Effector CD8-positive, alpha-beta T cell (primary cell): ENCODE data around the gene BRD9.
"Not testable (repeated sequence)": the region's sequence is repeated elsewhere in the genome, so short reads cannot be mapped to it uniquely, and the experiment has no call there.

Experiments
- DNase-seq: peaks from one replicate; lab custom pipeline; 2025; lab: John Stamatoyannopoulos, UW

BRD9 gene

DNA sequence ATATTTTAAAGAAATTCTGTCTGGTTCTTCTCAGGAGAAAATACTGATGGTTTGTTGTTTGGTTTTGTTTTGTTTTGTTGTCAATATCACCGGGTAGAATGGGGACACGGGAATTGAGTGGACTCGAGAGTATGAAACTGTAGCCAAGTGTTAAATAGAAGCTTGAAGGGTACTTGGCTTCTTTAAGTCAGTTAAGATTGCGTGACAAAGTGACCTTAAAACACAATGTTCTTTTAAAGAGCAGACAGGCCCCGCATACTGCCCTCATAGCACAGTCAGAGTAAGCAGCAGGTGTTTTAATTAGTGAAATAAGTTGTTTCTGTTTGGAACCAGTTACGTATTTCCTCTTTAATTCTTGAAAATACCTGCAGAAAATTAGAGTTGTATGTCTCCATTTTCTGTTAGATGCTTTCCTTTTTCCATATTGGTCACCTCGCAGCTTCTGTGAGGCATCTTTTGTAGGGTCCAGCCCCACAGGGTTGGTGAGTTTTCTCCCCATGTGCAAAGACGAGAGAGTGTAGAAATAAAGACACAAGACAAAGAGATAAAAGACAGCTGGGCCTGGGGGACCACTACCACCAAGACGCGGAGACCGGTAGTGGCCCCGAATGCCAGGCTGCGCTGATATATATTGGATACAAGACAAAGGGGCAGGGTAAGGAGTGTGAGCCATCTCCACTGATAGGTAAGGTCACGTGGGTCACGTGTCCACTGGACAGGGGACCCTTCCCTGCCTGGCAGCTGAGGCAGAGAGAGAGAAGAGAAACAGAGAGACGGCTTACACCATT is 9.7 kb upstream of the BRD9 start:
- no peak for DNase-seq

DNA sequence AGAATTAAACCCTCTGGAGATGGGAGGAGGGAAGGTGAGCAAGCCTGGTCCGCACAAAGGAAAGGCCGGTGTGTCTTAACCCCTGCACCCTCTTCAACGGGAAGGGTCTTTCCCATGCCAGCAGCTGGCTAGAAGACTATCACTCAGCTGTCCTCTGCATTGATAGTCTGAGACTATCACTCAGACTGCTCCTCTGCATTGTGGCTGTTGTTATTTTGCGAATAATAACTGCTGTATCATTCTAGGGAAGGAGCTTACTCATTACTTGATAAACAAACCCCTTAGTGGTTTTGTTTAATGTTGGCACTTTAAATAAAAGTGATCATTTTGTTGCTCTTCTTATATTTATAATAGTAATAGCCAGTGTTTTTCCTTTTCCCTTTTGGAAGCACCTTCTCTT is 8.2 kb upstream of the BRD9 start:
- no peak for DNase-seq

GRCh38 chr5:893711-894110 is 1.1 kb upstream of the BRD9 start:
- no peak for DNase-seq

GRCh38 chr5:893137-893506 is 521 bp upstream of the BRD9 start:
- no peak for DNase-seq

- DNase-seq = no peak
These were observed 686 bp downstream of the BRD9 start for GRCh38 chr5:891837-892393.

GRCh38 chr5:891117-891836 is 1.3 kb downstream of the BRD9 start:
- no peak for DNase-seq

DNA sequence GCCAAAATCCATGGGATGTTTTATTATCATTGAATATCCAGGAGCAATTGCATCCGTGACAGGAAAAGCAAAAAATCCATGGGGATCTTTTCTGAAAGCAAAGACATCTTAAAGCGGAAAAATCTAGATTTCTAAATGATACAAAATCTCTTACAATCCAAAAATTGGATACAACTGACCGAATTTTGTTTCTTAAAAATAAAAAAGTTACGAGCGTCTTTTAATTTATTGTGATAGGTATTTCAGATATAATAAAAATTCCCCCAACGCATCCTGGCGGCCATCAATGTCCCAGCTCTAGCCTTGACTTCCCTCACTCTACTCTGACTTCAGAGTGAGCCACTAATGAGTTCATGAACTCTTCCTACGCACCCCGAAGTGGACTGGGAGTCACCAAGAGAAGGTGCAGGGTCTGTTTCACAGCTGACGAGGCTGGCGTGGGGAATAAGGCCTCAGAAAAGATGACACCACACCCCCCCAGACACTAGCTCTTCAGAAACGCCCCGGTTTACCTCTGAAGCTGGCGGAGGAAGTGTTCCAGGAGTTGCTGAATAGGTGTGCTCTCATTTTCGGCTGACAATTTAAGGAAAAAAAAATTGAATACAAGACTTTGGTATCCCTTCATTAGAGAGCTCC is 3.4 kb downstream of the BRD9 start:
- DNase-seq = no peak

- no peak for DNase-seq
These were observed 4.0 kb downstream of the BRD9 start for GRCh38 chr5:888638-889035.

DNA sequence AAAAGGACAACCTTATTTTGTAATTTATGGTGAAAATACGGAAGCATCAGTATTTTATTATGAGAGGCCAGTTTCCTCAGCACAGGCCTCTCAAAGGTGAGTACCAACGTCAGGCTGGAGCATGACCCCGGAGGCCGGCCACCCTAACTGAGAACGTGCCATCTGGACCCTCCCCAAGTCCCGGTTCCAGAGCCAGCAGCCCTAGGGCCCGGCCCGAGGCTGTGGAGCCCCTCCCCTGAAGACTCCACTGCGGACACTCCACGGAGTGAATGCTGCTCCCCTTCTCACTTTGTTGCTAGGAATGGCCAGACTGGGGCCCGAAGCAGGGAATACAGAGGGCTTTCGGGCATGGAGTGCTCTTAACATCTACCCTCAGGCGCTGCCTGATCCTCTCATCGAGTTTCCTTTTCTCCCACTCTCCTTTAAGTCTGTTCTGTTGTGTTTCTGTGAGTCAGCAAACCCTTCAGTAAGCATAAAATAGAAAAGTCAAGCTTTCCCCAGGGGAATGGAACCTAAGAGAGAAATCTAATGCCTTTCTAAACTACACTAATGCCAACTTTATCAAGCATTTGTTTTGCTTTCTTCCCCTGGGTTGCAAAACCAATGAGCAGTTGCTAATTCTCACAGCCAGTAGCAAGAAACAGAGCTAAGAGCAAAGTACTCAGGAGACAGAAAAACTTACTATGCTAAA is 4.5 kb downstream of the BRD9 start:
- DNase-seq = no peak

- DNase-seq = no peak
These were observed 5.8 kb downstream of the BRD9 start for GRCh38 chr5:886716-887325.

DNA sequence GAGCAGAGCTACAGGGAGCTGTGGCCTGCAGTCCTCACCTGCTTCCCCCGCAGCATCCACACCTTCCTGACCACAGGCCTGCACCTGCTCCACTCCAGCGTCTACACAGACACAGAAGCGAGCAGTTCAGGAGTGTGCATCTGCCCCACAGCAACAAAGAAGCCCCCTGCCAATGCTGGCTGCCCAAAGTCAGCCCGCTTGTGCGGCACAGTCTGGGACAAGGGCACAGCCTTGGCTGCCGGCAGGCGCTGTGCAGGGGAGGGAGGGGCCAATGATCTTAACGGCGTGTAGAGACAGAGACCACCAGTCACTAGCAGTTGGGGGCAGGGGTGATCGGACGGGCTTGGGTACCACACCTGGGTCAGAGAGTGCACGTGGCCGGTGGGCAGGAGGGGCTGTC is 6.6 kb downstream of the BRD9 start:
- DNase-seq = no peak

GRCh38 chr5:885529-885928 is 7.1 kb downstream of the BRD9 start:
- no peak for DNase-seq

- DNase-seq = no peak
These were observed 7.5 kb downstream of the BRD9 start for GRCh38 chr5:885127-885442.

GRCh38 chr5:884345-885126 is 8.1 kb downstream of the BRD9 start:
- DNase-seq = no peak

- DNase-seq = no peak
These were observed 9.0 kb downstream of the BRD9 start for GRCh38 chr5:883475-884181.

DNA sequence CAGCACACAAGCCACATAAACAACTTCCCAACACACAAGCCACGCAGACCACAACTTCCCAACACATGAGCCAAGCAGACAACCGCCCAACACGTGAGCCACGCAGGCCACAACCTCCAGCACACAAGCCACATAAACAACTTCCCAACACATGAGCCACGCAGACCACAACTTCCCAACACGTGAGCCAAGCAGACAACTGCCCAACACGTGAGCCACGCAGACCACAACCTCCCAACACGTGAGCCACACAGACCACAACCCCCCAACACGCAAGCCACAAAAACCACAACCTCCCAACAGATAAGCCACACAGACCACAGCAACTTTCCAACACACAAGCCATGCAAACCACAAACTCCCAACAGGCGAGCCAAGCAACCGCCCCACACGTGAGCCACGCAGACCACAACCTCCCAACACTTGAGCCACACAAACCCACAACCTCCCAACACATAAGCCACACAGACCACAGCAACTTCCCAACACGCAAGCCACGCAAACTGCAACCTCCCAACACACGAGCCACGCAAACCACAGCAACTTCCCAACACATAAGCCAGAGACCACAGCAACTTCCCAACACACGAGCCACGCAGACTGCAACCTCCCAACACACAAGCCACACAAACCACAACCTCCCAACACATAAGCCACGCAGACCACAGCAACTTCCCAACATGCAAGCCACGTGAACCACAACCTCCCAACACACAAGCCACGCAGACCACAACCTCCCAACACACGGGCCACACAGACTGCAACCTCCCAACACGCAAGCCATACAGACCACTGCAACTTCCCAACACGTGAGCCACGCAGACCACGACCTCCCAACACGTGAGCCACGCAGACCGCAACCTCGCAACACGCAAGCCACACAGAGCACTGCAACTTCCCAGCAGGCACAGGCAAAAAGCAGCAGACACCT is 10.1 kb downstream of the BRD9 start:
- no peak for DNase-seq

GRCh38 chr5:881551-881935 is 11.1 kb downstream of the BRD9 start:
- no peak for DNase-seq

GRCh38 chr5:880816-881550 is 11.6 kb downstream of the BRD9 start:
- DNase-seq = no peak

DNA sequence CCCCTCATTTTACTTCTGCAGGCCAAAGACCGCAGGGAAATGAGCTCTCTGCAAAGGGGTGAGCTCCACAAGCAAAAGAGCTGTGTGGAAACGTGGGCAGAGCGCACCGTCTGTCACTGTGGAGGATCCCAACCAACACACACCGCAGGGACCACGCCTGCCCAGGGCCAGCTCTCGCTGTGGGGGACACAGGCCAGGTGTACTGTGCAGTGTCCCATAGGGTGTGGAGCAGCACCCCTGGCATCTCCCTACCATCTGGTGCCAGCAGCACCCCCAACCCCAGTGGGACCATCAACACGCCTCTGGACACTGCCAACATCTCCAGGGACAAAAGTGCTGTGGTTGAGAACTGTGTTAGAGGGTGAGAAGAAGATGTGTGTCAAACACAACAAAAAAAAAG is 13.9 kb downstream of the BRD9 start:
- not testable (repeated sequence) for DNase-seq
